Measurements from ENCODE around the gene XG. TPM values are rescaled to one million over a fixed set of nuclear protein-coding genes. Genes with fewer than 3 reads are reported as not detected.
A peak's percentile ranks its signal among the peaks of the same experiment; 100 is the strongest.
"Not testable (repeated sequence)": the region's sequence is repeated elsewhere in the genome, so short reads cannot be mapped to it uniquely, and the experiment has no call there.

XG gene
- total and polyA plus RNA-seq, 9 of the 15 experiments (the other 6 are each of a cell fraction or from before 2014, with no cell fraction given): 0.03 to 0.12 TPM; not detected in 7

DNA sequence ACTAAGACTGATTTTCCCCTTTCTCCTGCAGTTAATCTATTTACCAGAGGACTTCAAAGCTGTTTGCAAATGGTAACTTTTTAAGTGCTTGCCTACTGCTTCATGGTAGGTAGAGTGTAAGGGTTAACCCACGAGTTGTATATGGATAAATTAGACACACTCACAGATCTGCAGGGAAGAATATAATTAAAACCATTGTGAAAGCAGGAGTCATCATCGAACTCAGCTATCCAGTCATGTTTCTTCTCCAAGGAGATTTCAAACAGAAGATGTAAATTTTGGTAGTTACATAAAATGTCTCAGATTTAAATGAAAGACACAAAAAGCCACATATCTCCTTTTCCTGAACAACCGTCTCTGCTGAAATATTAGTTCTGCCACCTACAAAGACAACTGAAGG is 549 bp upstream of the XG start (continued):
- TF ChIP-seq KHSRP (IDR thresholded peaks at IDR 0.05) (no peak), POLR2AphosphoS2 (IDR thresholded peaks at IDR 0.05; ENCODE audit: low read length) (no peak), NFIC (IDR thresholded peaks at IDR 0.05) (no peak)

- POLR2A ChIA-PET; H2AFZ ChIP-seq (ENCODE audit: low read depth, low read length); ATAC-seq; FAIRE-seq; H4K20me1 ChIP-seq (replicated peaks; ENCODE audit: control insufficient read depth, insufficient read depth, low read length); H3K9ac ChIP-seq (ENCODE audit: insufficient read depth in 1 of 2, low read depth in 2 of 2, low read length in 2 of 2); H3K27ac ChIP-seq (ENCODE audit: extremely low read depth, low read depth, low read length); CTCF ChIA-PET (ENCODE audit: low intra/inter-chr PET ratio); H3K4me2 ChIP-seq (ENCODE audit: insufficient read depth, low read length); in situ Hi-C loops (cut with MboI); H3K27me3 ChIP-seq (ENCODE audit: control insufficient read depth in 2 of 2, insufficient read depth in 2 of 2, low read length in 2 of 2); intact Hi-C loops (cut with micrococcal nuclease); H3K79me2 ChIP-seq (ENCODE audit: control insufficient read depth, insufficient read depth, low read length); H3K4me3 ChIP-seq; H3K36me3 ChIP-seq (ENCODE audit: control insufficient read depth, insufficient read depth, low read length); BruUV-seq (replicated peaks); H3K9me3 ChIP-seq (replicated peaks; ENCODE audit: control insufficient read depth, insufficient read depth, low read depth, low read length); H3K4me1 ChIP-seq (replicated peaks in 1 of 2; ENCODE audit: control insufficient read depth in 2 of 2, insufficient read depth in 2 of 2, low read length in 2 of 2); DNase-seq (ENCODE audit: extremely low read depth in 1 of 4, low spot score in 3 of 4); H3K9me1 ChIP-seq (ENCODE audit: control insufficient read depth, insufficient read depth, low read length): not testable (repeated sequence)
- 0% methylated on average over 2 of the region's 7 CpGs for WGBS (ENCODE audit: insufficient coverage, low coverage, missing lambda C conversion rate)
These were observed 601 bp downstream of the XG start for GRCh38 chrX:2752441-2752840.

- H3K9me3 ChIP-seq (replicated peaks; ENCODE audit: control insufficient read depth, insufficient read depth, low read depth, low read length); H3K4me1 ChIP-seq (replicated peaks in 1 of 2; ENCODE audit: control insufficient read depth in 2 of 2, insufficient read depth in 2 of 2, low read length in 2 of 2); H4K20me1 ChIP-seq (replicated peaks; ENCODE audit: control insufficient read depth, insufficient read depth, low read length); ATAC-seq; CTCF ChIA-PET (ENCODE audit: low intra/inter-chr PET ratio); H3K27me3 ChIP-seq (ENCODE audit: control insufficient read depth in 2 of 2, insufficient read depth in 2 of 2, low read length in 2 of 2); H2AFZ ChIP-seq (ENCODE audit: low read depth, low read length); H3K79me2 ChIP-seq (ENCODE audit: control insufficient read depth, insufficient read depth, low read length); H3K36me3 ChIP-seq (ENCODE audit: control insufficient read depth, insufficient read depth, low read length); H3K4me3 ChIP-seq; DNase-seq (ENCODE audit: extremely low read depth in 1 of 4, low spot score in 3 of 4); intact Hi-C loops (cut with micrococcal nuclease); POLR2A ChIA-PET; H3K27ac ChIP-seq (ENCODE audit: extremely low read depth, low read depth, low read length); H3K9ac ChIP-seq (ENCODE audit: insufficient read depth in 1 of 2, low read depth in 2 of 2, low read length in 2 of 2); H3K4me2 ChIP-seq (ENCODE audit: insufficient read depth, low read length); H3K9me1 ChIP-seq (ENCODE audit: control insufficient read depth, insufficient read depth, low read length); in situ Hi-C loops (cut with MboI); BruUV-seq (replicated peaks): not testable (repeated sequence)
- 0% methylated on average over 5 of the region's 5 CpGs for WGBS (ENCODE audit: insufficient coverage, low coverage, missing lambda C conversion rate)
- peak; percentile 49 for FAIRE-seq
- 0 out of 2 replicates have a peak, but pooled peaks have one; percentile 14 for TF ChIP-seq CBFA2T3 (IDR thresholded peaks at IDR 0.05)
These were observed 3.4 kb downstream of the XG start for GRCh38 chrX:2755163-2755715.
